ENCODE measurements around the gene COL18A1.
"Not testable (repeated sequence)": the region's sequence is repeated elsewhere in the genome, so short reads cannot be mapped to it uniquely, and the experiment has no call there.

COL18A1 gene

DNA sequence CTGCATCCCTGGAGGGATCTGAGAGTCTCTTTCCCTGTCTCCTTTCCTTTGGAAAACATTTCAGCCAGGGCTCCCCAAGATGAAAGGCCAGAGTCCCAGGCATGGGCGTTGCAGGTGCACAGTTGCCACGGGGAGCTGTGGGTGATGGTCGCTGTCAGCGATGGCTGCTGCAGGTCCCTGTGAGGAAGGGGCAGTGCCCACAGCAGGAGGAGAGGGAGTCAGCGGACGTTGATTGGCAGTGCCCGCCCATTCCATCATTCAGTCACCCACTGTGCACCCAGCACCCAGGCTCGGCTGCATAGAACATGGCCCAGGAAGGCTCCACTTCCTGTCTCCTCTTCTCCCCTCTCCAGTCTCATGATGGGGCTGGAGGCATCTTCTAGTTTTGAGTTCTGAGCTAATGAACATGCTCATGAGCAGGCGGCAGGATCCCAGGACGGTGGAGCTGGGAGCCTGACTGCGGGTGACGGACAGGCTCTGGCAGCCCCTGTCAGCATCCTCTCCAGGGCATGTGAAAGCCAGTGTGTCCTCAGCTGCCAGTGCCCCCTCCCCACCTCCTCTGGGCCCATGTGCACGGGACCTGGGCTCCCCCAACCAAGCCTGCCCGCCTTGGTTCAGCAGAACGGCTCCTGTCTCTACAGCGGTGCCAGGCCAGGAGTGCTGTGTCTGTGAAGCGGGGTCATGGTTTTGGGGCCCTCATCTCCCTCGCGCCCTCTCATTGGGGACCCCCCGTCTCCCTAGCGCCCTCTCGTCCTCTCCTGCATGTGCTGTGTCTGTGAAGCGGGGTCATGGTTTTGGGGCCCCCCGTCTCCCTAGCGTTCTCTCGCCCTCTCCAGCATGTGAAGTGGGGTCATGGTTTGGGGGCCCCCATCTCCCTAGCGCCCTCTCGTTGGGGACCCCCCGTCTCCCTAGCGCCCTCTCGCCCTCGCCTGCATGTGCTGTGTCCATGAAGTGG is 24.5 kb downstream of the COL18A1 start:
- no peak for DNase-seq

DNA sequence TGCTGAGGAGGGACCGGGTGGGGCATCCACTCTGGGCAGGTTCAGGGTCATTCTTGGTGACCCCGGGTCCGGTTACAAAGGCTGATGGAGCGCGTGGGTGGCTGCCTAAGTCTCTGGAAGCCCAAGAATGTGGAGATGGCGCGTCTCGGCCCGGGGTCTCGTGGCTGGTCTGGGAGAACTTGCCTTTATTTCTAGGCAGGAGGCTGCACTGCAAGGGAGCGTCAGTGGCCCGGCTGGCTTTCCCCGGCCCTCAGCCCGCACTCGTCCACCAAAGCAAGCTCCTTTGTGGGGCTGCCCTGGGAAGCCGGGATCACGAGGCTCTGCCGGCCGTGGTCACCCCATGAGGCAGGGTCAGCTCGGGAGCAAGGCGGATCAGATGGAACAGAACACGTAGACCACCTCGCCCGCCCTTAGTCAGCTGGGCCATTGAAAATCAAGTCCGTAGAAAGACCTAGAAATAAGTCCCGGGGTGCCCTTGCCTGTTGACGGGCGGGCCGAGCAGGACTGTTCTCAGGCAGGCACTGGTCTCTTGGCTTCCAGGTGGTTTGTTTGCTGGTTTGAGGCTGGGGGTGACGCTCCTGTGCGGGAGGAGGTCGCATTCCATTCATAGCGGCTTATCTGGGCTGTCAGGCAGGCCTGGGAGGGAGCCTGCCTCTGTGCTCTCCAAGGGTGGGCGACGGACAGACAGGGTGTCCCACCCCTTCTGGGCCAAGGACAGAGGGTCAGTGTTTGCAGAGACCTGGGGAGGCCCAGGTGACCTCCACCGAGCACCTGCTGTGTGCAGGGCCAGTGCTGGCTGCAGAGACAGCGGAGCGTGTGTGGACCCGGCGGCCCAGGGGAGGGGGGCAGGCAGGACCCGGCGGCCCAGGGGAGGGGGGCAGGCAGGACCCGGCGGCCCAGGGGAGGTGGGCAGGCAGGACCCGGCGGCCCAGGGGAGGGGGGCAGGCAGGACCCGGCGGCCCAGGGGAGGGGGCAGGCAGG is 25.8 kb downstream of the COL18A1 start:
- DNase-seq = no peak

- no peak for DNase-seq
These were observed 27.0 kb downstream of the COL18A1 start for GRCh38 chr21:45431781-45432572.

DNA sequence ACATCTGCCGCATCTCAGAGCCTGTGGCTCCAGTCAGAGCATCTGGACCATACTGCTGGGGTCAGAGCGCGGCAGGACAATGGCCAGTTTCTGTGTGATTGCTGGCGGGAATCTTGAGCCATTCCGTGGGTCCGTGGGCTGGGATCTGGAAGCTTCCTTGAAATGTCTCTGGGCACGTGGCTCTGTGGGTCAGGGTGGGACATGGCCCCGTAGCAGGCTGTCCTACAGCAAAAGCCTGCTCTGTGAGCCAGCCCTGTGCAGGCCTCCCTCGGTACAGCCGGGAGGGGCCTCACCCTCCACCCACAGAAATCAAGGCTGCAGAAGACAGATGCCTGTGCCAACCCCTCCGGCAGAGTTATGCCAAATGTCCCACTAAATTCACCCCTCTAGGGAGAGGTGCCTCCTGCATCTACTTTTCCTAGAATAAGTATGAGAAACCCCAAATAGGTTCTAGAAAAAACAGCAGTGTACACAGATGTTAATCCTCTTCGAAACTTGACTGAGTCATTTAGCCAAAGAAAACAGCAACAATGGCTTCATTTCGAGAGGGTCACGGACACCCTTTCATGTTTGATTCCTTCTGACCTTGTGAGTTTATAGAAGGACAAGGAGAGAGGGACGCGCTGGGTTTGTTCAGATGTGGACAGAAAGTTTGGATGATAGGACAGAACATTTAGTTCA is 27.8 kb downstream of the COL18A1 start:
- DNase-seq = no peak

DNA sequence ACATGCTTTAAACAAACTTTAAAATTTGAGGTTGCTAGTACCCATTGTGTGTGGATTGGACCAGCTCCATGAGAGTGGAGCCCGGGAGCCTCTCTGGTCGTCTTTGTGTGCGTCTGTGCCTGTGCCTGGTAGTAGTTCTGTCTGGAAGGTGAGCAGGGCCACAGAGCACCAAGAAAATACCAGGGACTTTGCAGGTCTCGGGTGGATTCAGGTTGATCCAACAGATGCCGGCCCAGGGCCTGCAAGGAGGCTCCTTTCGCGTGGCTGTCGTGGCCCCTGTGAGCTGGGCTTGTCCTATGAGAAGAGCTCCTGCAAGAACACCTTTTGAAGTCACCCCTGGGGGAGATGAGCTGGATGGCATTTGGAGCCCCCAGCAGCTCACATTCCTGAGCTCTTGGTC is 28.3 kb downstream of the COL18A1 start:
- DNase-seq = no peak

- no peak for DNase-seq
These were observed 29.1 kb downstream of the COL18A1 start for GRCh38 chr21:45433911-45434644.

DNA sequence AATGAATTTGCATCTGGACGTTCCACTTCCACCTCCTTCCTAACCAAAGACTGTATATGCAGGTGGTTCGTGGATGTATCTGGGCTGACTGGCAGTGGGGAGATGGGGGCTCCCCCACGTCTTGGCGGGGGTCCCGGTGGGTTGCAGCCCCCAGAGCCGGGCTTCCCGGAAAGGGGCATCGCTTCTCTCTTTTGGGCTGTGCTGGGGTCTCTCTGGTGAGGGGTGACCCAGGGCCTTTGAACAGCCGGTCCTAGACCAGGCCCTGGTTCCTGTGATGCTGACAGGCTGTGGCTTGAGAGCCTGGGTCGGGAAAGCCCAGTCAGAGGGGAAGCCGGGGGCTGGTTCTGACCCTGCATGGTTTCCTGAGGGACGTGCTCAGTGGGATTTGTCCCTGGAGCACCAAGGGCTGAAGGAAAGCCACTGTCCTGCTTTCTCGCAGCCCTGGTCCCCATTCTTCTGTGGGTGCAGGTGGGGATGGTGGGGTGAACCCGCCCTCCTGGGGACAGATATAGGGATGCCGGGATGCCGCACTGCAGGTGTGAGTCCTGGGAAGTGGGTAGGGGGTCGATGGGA is 29.8 kb downstream of the COL18A1 start:
- DNase-seq = no peak

DNA sequence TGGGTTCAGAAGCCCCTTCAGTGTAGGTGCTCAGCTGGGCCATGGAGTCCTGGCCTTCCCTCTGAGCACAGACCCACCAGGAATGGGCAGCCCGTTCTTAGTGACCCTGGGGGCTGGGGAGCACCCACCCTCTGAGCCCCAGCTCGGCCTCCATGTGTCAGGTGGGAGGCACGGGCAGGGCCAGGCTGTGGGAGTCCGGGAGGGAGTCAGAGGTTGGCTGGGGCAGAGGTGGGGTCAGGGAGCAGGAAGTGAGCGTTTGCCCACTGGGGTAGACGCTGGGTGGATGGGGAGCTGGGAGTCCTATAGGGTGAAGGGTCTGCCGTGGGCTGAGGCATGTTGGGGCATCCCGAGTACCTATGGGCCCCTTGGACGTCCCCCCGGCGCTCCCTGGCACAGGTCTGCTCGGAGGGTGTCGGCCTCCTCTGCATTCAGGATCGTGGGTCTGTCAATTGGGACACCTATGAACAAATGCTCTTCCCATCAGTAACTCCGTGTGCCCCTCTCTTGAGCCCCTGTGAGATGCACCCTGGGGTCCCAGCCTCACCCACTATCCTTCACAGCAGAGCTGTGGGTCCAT is 30.5 kb downstream of the COL18A1 start:
- DNase-seq = no peak

- DNase-seq = no peak
These were observed 31.5 kb downstream of the COL18A1 start for GRCh38 chr21:45436351-45437065.

DNA sequence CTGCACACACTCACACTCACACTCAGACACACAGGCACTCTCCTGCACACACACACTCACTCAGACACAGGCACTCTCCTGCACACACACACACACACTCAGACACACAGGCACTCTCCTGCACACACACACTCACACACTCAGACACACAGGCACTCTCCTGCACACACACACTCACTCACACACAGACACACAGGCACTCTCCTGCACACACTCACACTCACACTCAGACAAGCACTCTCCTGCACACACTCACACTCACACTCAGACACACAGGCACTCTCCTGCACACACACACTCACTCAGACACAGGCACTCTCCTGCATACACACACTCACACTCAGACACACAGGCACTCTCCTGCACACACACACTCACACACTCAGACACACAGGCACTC is 32.9 kb downstream of the COL18A1 start:
- not testable (repeated sequence) for DNase-seq

GRCh38 chr21:45438391-45439145 is 33.6 kb downstream of the COL18A1 start:
- no peak for DNase-seq

GRCh38 chr21:45439161-45439872 is 34.4 kb downstream of the COL18A1 start:
- peak; percentile 13 for DNase-seq

GRCh38 chr21:45439901-45440461 is 35.0 kb downstream of the COL18A1 start:
- DNase-seq = no peak

DNA sequence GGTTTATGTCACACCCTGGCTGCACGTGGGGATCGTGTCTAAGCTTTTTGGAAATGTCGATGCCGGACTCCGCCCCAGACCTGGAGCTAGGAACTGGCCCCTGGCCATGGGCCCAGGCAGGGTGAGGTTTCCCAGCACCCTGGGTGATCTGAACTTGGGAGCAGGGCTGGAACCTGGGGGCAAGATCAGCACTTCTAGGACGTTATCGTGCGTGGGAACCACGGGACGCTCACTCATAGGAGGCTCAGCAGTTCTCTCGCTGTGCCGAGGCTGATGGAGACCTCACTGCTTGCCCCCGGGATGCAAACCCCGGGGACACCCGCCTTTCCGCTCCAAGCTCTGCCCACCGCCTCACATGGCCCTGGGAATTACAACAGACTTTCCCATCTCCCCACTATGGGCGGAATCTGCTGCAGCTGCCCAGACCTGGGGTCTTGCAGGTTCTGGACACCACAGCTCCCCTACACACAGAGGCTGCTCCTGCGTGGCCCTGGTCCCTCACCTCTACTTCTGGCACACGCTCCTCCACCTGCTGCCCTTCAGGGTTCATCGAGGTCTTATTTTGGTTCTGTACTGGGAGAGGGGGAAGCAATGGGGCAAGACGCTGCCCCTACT is 35.9 kb downstream of the COL18A1 start:
- DNase-seq = no peak

DNA sequence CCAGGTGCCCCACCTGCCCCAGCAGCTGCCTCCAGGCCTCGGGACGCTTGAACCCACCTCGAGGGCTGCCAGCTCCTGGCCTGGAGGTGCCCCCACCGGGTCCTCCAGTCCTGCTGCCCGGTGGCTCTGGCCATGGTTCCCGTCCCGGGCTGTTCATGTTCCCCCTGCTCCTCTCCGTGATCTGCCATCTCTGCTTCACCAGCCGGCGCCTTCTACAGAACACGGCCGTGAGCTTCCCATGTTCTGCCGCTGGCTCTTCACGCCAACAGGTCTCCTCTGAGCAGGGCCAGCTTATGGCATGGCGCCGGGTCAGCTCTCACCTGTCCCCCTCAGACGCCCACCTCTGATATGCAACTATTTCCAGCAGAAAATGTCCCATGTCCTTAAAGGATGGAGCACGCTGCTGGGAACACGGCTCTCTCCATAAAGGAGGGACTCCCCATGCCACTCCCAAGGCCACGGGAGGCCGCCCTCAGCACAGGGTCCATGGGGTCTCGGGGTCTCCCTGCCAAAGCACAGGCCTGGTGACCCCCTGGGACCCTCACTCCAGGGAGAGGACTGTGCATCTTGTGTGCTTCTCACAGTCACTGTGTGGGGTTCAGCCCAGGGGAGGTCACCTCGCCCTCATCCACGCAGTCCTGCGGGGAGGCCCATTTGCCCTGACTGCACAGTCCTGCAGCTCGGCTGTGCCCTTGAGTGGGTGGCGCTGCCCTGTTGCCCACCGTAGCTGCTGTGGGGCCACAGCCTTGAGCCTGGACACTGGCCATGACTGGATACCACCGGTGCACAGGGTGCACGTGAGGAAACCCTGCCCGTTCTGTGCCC is 36.7 kb downstream of the COL18A1 start:
- DNase-seq = no peak

- DNase-seq = no peak
These were observed 37.3 kb downstream of the COL18A1 start for GRCh38 chr21:45442276-45442675.

Data from DMS79 (cell line).